ENCODE measurements around the gene S100A6.

- TF ChIP-seq EZH2 (IDR thresholded peaks at IDR 0.05; ENCODE audit: insufficient read depth, poor library complexity, severe bottlenecking) (no peak), EZH2phosphoT487 (IDR thresholded peaks at IDR 0.05; ENCODE audit: insufficient read depth, low read depth) (no peak)
Measured at GRCh38 chr1:153510984-153511410, 24.8 kb downstream of the S100A6 start.
